HuH-7 (cell line): ENCODE data around the gene PRDX5.

Source experiments
- DNase-seq: peaks from one replicate; pipeline ENCODE4 v3.0.0; 2011; ENCODE audit warnings: low spot score

The PRDX5 gene

GRCh38 chr11:64362339-64362738, 44.4 kb downstream of the PRDX5 start:
- DNase-seq = no peak

DNA sequence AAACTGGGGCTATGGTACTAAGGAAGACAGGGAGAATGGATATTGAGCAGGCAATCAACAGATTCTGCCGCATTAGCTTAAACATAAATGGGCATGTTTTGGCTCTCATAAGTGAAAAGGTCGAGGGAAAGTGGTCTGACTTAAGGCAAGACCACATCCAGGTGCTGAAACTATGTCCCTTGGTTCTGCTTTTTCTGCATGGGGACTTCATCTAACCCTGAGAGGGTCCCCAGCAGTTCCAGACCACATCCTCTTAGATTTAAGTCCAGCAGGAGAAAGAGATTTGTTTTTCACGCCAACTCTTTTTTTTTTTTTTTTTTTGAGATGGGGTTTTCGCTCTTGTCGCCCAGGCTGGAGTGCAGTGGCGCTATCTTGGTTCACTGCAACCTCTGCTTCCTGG, 46.5 kb downstream of the PRDX5 start:
- no peak for DNase-seq

DNA sequence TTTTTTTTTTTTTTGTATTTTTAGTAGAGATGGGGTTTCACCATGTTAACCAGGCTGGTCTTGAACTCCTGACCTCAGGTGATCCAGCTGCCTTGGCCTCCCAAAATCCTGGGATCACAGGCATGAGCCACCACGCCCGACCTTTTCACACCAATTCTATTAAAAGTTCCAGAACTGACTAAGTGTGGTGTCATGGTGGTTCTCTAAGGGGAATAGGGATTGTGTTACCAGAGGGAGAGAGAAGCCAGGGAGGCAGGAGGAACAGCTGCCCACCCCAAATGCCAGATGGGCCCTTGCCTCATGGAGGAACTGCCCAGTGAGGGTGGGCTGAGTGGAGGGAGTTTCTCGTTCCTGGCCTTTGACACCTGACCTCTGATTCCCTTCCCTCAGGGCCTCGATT, 47.0 kb downstream of the PRDX5 start:
- no peak for DNase-seq

DNA sequence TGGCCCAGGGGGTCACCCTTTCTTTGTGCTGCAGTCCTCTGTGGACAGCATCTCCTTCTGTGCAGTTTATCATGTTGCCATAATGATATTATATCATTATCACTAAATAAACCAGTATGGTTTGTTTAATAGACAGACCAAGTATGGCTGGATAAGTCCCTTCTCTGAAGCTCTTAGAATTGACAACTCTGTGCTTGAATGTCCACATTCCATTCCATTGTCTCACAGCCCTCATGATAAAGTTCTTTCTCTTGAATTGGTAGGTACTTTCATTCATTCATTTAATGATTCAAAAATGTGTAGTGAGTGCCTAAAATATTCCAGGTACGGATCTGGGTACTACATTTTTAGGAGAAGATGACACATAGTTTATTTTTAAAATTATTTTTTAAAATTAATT, 48.8 kb downstream of the PRDX5 start:
- no peak for DNase-seq

DNA sequence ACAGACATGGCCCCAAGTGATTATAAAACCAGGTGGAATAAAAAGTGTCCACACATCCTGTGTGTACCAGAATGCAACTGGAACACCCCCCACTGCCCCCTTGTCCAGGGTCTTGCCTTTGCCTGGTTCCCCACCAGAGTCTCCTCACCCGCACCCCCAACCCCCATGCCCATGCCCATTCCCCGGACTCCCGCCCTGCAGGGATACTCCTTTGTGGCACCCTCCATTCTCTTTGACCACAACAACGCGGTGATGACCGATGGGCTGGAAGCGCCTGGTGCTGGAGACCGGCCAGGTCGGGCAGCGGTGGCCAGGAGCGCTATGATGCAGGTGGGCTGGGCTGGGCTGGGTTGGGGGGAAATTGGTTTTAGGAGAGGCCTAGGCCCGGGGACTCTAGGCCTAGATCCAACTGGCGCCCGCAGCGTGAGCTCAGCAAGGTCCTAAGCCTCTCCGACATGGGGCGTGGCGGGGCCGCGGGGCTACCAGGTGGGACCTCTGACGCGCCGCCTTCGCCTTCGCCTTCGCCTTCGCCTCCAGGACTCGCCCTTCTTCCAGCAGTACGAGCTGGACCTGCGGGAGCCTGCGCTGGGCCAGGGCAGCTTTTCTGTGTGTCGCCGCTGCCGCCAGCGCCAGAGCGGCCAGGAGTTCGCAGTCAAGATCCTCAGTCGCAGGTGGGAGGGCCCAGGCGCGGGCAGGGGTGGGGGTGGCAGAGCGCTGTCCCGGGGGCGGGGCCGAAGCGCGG, 50.2 kb downstream of the PRDX5 start:
- no peak for DNase-seq

- DNase-seq = no peak
Measured at GRCh38 chr11:64368673-64369074, 50.8 kb downstream of the PRDX5 start.

DNA sequence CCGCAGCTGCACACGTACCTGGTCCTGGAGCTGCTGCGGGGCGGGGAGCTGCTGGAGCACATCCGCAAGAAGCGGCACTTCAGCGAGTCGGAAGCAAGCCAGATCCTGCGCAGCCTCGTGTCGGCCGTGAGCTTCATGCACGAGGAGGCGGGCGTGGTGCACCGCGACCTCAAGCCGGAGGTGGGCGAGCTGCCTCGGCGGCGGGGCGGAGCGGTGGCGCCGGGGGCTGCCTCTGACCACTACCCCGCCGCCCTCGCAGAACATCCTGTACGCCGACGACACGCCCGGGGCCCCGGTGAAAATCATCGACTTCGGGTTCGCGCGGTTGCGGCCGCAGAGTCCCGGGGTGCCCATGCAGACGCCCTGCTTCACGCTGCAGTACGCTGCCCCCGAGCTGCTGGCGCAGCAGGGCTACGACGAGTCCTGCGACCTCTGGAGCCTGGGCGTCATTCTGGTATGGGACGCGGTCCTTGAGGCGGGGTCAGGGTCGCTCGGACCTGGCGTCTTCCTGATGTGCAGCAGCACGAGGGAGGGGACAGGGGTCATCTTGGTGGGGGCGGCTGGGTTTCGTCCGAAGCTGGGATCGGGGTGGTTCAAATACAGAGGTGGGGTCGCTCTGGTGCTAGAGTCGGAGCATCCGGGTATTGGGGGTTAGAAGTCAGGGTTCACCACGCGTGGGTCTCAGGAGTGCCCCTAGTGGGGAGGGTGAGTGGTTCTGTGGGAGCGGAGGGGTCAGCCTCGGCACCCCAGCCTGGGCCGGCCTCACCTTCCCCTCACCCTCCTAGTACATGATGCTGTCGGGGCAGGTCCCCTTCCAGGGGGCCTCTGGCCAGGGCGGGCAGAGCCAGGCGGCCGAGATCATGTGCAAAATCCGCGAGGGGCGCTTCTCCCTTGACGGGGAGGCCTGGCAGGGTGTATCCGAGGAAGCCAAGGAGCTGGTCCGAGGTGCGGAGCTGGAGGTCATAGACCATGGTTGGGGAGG, 51.8 kb downstream of the PRDX5 start:
- no peak for DNase-seq

- no peak for DNase-seq
Measured at GRCh38 chr11:64371201-64371600, 53.3 kb downstream of the PRDX5 start.
